ENCODE measurements around the gene SCNN1G.

- TF ChIP-seq, protein P1, sequence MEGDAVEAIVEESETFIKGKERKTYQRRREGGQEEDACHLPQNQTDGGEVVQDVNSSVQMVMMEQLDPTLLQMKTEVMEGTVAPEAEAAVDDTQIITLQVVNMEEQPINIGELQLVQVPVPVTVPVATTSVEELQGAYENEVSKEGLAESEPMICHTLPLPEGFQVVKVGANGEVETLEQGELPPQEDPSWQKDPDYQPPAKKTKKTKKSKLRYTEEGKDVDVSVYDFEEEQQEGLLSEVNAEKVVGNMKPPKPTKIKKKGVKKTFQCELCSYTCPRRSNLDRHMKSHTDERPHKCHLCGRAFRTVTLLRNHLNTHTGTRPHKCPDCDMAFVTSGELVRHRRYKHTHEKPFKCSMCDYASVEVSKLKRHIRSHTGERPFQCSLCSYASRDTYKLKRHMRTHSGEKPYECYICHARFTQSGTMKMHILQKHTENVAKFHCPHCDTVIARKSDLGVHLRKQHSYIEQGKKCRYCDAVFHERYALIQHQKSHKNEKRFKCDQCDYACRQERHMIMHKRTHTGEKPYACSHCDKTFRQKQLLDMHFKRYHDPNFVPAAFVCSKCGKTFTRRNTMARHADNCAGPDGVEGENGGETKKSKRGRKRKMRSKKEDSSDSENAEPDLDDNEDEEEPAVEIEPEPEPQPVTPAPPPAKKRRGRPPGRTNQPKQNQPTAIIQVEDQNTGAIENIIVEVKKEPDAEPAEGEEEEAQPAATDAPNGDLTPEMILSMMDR (IDR thresholded peaks at IDR 0.05), result no peak
- no peak for TF ChIP-seq POLR2A (IDR thresholded peaks at IDR 0.05)
- TF ChIP-seq POLR2AphosphoS5 (IDR thresholded peaks at IDR 0.05), result no peak
- TF ChIP-seq EP300 (IDR thresholded peaks at IDR 0.05), result no peak
Observed at GRCh38 chr16:23235176-23235575, 52.6 kb downstream of the SCNN1G start.
